MM.1S (cell line): ENCODE results near the gene COQ8A.

Source experiments
- DNase-seq: peaks from one replicate; pipeline ENCODE4 v3.0.0-alpha.2; 2015
- H2AFZ ChIP-seq: fragments of 300-600 bp; sonication (generic); 2 replicates; pipeline ENCODE4 v1.6.0; 2016; ENCODE audit warnings: antibody characterized with exemption, low read length
- H3F3A ChIP-seq: fragments of 300-600 bp; sonication (generic); 2 replicates; pipeline ENCODE4 v1.6.1; 2016; ENCODE audit warnings: mild to moderate bottlenecking, antibody characterized with exemption, low read length, moderate library complexity, mixed read lengths; ENCODE audit not compliant: insufficient read depth
- H3K27ac ChIP-seq: fragments of 300-600 bp; sonication (generic); 2 replicates; pipeline ENCODE4 v1.5.1; 2016; ENCODE audit warnings: mild to moderate bottlenecking, low read length
- H3K27me3 ChIP-seq: fragments of 300-600 bp; sonication (generic); replicated peaks from 2 replicates; pipeline ENCODE4 v1.6.0; 2016; ENCODE audit warnings: low read length; ENCODE audit not compliant: insufficient read depth
- H3K36me3 ChIP-seq: fragments of 300-600 bp; sonication (generic); replicated peaks from 2 replicates; pipeline ENCODE4 v1.6.1; 2016; ENCODE audit warnings: mild to moderate bottlenecking, low read length, mixed read lengths; ENCODE audit not compliant: insufficient read depth
- H3K4me1 ChIP-seq: fragments of 300-600 bp; sonication (generic); 2 replicates; pipeline ENCODE4 v1.6.1; 2016; ENCODE audit warnings: low read length, mixed read lengths
- H3K4me2 ChIP-seq: fragments of 300-600 bp; sonication (generic); 2 replicates; pipeline ENCODE4 v1.6.0; 2016; ENCODE audit warnings: low read depth, low read length
- H3K4me3 ChIP-seq: fragments of 300-600 bp; sonication (generic); 2 replicates; pipeline ENCODE4 v1.5.1; 2016; ENCODE audit warnings: low read length, mixed read lengths
- H3K79me2 ChIP-seq: fragments of 300-600 bp; sonication (generic); 2 replicates; pipeline ENCODE4 v1.6.1; 2016; ENCODE audit warnings: mixed run types, low read length, mixed read lengths
- H3K9ac ChIP-seq: fragments of 300-600 bp; sonication (generic); 2 replicates; pipeline ENCODE4 v1.6.1; 2016; ENCODE audit warnings: low read length, mixed read lengths
- H3K9me2 ChIP-seq: fragments of 300-600 bp; sonication (generic); replicated peaks from 2 replicates; pipeline ENCODE4 v1.6.1; 2016; ENCODE audit warnings: mild to moderate bottlenecking, low read length, mixed read lengths; ENCODE audit not compliant: insufficient read depth
- H3K9me3 ChIP-seq: fragments of 300-600 bp; sonication (generic); replicated peaks from 2 replicates; pipeline ENCODE4 v1.6.1; 2016; ENCODE audit warnings: mild to moderate bottlenecking, low read length, mixed read lengths; ENCODE audit not compliant: insufficient read depth
- H4K20me1 ChIP-seq: fragments of 300-600 bp; sonication (generic); 2 replicates; pipeline ENCODE4 v1.6.1; 2016; ENCODE audit warnings: mild to moderate bottlenecking, low read length, moderate library complexity, mixed read lengths; ENCODE audit not compliant: insufficient read depth
- CTCF ChIP-seq: fragments of 300-600 bp; sonication (generic); IDR thresholded peaks from 2 replicates; pipeline ENCODE4 v1.5.1; 2016; ENCODE audit warnings: antibody characterized with exemption, low read length, mixed read lengths
- EZH2 ChIP-seq: fragments of 300-600 bp; sonication (generic); optimal IDR thresholded peaks from 2 replicates; pipeline ENCODE3; 2017; ENCODE audit warnings: low read depth, mild to moderate bottlenecking, antibody characterized with exemption, low read length, mixed read lengths
- EZH2phosphoT487 ChIP-seq: fragments of 300-600 bp; sonication (generic); IDR thresholded peaks from 2 replicates; pipeline ENCODE4 v1.6.1; 2018; ENCODE audit warnings: antibody characterized with exemption, low read length

COQ8A gene

GRCh38 chr1:226980565-226981385 lies 40.7 kb downstream of the COQ8A start:
- no peak overlapping the region for H3K9ac ChIP-seq
- H3K9me3 ChIP-seq = no peaks in the 10 kb centered on the region
- DNase-seq = no peak
- H3K4me2 ChIP-seq = no peak overlapping the region
- H2AFZ ChIP-seq = no peak overlapping the region
- H3K27ac ChIP-seq = no peak overlapping the region
- H3K79me2 ChIP-seq = no peaks in the 10 kb centered on the region
- no peaks in the 10 kb centered on the region for H3K4me1 ChIP-seq
- H4K20me1 ChIP-seq = no peaks in the 10 kb centered on the region
- no peaks in the 10 kb centered on the region for H3F3A ChIP-seq
- no peaks in the 10 kb centered on the region for H3K27me3 ChIP-seq
- no peaks in the 10 kb centered on the region for H3K9me2 ChIP-seq
- H3K36me3 ChIP-seq = 0 out of 2 replicates have a peak, but pooled peaks cover 5% of the 10 kb centered on the region
- H3K4me3 ChIP-seq = no peak overlapping the region
- no peak for TF ChIP-seq CTCF
- no peak for TF ChIP-seq EZH2
- no peak for TF ChIP-seq EZH2phosphoT487

DNA sequence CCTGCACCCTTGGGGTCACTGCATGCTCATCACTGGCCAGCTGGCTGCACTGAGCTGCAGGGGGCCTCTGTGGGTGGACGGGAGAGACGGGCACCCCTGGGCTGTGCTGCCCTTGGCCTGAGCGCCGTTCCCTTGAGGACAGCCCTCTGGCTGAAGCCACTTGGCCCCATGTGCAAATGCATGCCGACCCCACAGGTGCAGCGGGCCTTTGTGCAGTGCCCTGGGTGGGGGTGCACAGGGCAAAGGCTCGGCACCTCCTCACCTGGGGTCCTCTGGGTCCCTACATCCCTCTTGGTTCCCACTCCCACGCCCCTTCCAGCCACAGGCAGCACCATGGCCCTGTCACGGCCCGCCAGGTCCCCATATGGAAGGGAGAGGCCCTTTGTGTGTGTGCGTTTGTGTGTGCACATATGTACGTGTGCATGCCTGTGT lies 41.3 kb downstream of the COQ8A start:
- Histone ChIP-seq H3K79me2 (no peaks in the 10 kb centered on the region), H3K4me3 (no peak overlapping the region), H3K9me3 (no peaks in the 10 kb centered on the region), H3K9ac (no peak overlapping the region), H3F3A (no peaks in the 10 kb centered on the region), H3K9me2 (no peaks in the 10 kb centered on the region), H3K36me3 (0 out of 2 replicates have a peak, but pooled peaks cover 5% of the 10 kb centered on the region), H3K4me2 (no peak overlapping the region), H4K20me1 (no peaks in the 10 kb centered on the region), H3K4me1 (no peaks in the 10 kb centered on the region), H3K27ac (no peak overlapping the region), H2AFZ (no peak overlapping the region), H3K27me3 (no peaks in the 10 kb centered on the region)
- DNase-seq = no peak
- TF ChIP-seq EZH2phosphoT487 = no peak
- no peak for TF ChIP-seq EZH2
- no peak for TF ChIP-seq CTCF

DNA sequence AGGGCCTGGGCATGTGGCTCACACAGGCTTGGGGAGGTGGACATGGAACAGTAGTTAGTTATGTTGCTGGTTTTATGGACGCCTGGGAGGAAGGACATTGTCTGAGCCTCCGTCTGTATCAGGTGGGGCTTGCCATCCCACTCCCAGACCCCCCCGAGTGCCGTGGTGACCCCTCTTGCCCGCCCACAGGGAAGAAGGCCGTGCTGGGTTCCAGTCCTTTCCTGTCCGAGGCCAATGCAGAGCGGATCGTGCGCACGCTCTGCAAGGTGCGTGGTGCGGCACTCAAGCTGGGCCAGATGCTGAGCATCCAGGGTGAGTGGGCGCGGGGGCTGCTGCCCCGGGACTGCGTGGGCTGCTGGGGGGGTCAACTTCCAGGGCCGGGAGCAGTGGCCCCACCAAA lies 41.7 kb downstream of the COQ8A start:
- TF ChIP-seq CTCF (no peak), EZH2phosphoT487 (no peak), EZH2 (no peak)
- H3K9ac ChIP-seq = no peak overlapping the region
- no peak for DNase-seq

More for the DNA sequence above, 41.7 kb downstream of the COQ8A start:
- Histone ChIP-seq H3K9me2 (no peaks in the 10 kb centered on the region), H3F3A (no peaks in the 10 kb centered on the region), H3K4me3 (no peak overlapping the region), H3K4me2 (no peak overlapping the region), H3K27me3 (no peaks in the 10 kb centered on the region), H3K9me3 (no peaks in the 10 kb centered on the region), H3K4me1 (no peaks in the 10 kb centered on the region), H2AFZ (no peak overlapping the region), H3K79me2 (no peaks in the 10 kb centered on the region), H3K27ac (no peak overlapping the region), H3K36me3 (0 out of 2 replicates have a peak, but pooled peaks cover 5% of the 10 kb centered on the region), H4K20me1 (no peaks in the 10 kb centered on the region)
